ENCODE measurements around the gene AMOTL2.

GRCh38 chr3:134407239-134407625, 33.0 kb upstream of the AMOTL2 start:
- TF ChIP-seq CTCF (IDR thresholded peaks at IDR 0.05; ENCODE audit: low read length) (no peak), EZH2 (IDR thresholded peaks at IDR 0.05; ENCODE audit: borderline replicate concordance, low read length) (no peak)
